Parathyroid adenoma (tissue), 2 donors: Measurements from ENCODE around the gene SERINC5.

Source experiments
- H2AFZ ChIP-seq: fragments of 300-600 bp; sonication (generic); one replicate; pipeline ENCODE4 v1.7.0; 2017; ENCODE audit warnings: antibody characterized with exemption, mild to moderate bottlenecking
- H3K27ac ChIP-seq: fragments of 300-600 bp; sonication (generic); one replicate; pipeline ENCODE4 v1.7.0; 2017
- H3K27me3 ChIP-seq: fragments of 300-600 bp; sonication (generic); one replicate; pipeline ENCODE4 v1.7.0; 2017; ENCODE audit warnings: low read length; ENCODE audit not compliant: control insufficient read depth, insufficient read depth
- H3K36me3 ChIP-seq: fragments of 300-600 bp; sonication (generic); one replicate; pipeline ENCODE4 v1.7.0; 2017; ENCODE audit warnings: low read length; ENCODE audit not compliant: control insufficient read depth, insufficient read depth
- H3K4me1 ChIP-seq: fragments of 300-600 bp; sonication (generic); one replicate; pipeline ENCODE4 v1.7.0; 2017; ENCODE audit warnings: control low read depth
- H3K4me2 ChIP-seq: fragments of 300-600 bp; sonication (generic); one replicate; pipeline ENCODE4 v1.7.0; 2017; ENCODE audit warnings: low read length
- H3K4me3 ChIP-seq: fragments of 300-600 bp; sonication (generic); one replicate; pipeline ENCODE4 v1.7.0; 2017; ENCODE audit warnings: low read depth, low read length
- H3K79me2 ChIP-seq: fragments of 300-600 bp; sonication (generic); one replicate; pipeline ENCODE4 v1.7.0; 2017; ENCODE audit warnings: control low read depth
- H3K9ac ChIP-seq: fragments of 300-600 bp; sonication (generic); one replicate; pipeline ENCODE4 v1.7.0; 2017; ENCODE audit warnings: mild to moderate bottlenecking
- H3K9me3 ChIP-seq: fragments of 300-600 bp; sonication (generic); one replicate; pipeline ENCODE4 v1.7.0; 2017; ENCODE audit warnings: low read length; ENCODE audit not compliant: control insufficient read depth
- CTCF ChIP-seq: fragments of 300-600 bp; sonication (generic); IDR thresholded peaks from one replicate; pipeline ENCODE4 v1.7.0; 2017; ENCODE audit warnings: antibody characterized with exemption, mild to moderate bottlenecking
- donor health status: primary hyperparathyroidism.

The SERINC5 gene

GRCh38 chr5:80067531-80068245 lies 188.2 kb downstream of the SERINC5 start:
- no peak overlapping the region for H3K4me2 ChIP-seq
- H3K9me3 ChIP-seq: no peaks in the 10 kb centered on the region
- TF ChIP-seq CTCF: no peak
- no peaks in the 10 kb centered on the region for H3K79me2 ChIP-seq
- H3K4me1 ChIP-seq: no peaks in the 10 kb centered on the region
- H2AFZ ChIP-seq: peak overlapping the region; percentile 24
- H3K27me3 ChIP-seq: no peaks in the 10 kb centered on the region
- no peaks in the 10 kb centered on the region for H3K36me3 ChIP-seq
- no peak overlapping the region for H3K4me3 ChIP-seq
- no peak overlapping the region for H3K27ac ChIP-seq
- no peak overlapping the region for H3K9ac ChIP-seq

GRCh38 chr5:80067016-80067415 lies 188.8 kb downstream of the SERINC5 start:
- no peaks in the 10 kb centered on the region for H3K4me1 ChIP-seq
- H3K9me3 ChIP-seq: no peaks in the 10 kb centered on the region
- no peak overlapping the region for H3K4me2 ChIP-seq
- TF ChIP-seq CTCF: no peak
- H3K36me3 ChIP-seq: no peaks in the 10 kb centered on the region
- no peak overlapping the region for H2AFZ ChIP-seq
- no peak overlapping the region for H3K9ac ChIP-seq
- no peak overlapping the region for H3K27ac ChIP-seq
- no peaks in the 10 kb centered on the region for H3K27me3 ChIP-seq
- no peaks in the 10 kb centered on the region for H3K79me2 ChIP-seq
- H3K4me3 ChIP-seq: no peak overlapping the region

GRCh38 chr5:80064124-80064523 lies 191.7 kb downstream of the SERINC5 start:
- Histone ChIP-seq H3K4me2 (no peak overlapping the region), H3K9ac (no peak overlapping the region), H3K27me3 (no peaks in the 10 kb centered on the region), H3K9me3 (no peaks in the 10 kb centered on the region), H3K4me3 (no peak overlapping the region), H3K36me3 (no peaks in the 10 kb centered on the region), H3K79me2 (no peaks in the 10 kb centered on the region), H3K27ac (no peak overlapping the region), H2AFZ (no peak overlapping the region), H3K4me1 (no peaks in the 10 kb centered on the region)
- TF ChIP-seq CTCF: no peak
